ENCODE results near the gene TMEM150A. TPM values are rescaled to one million over a fixed set of nuclear protein-coding genes. Genes with fewer than 3 reads are reported as not detected.

The TMEM150A gene
- total and polyA plus RNA-seq, 2 of the 13 experiments (the other 11 are each of a cell fraction or from before 2014, with no cell fraction given) = 30.1 to 70.4 TPM

DNA sequence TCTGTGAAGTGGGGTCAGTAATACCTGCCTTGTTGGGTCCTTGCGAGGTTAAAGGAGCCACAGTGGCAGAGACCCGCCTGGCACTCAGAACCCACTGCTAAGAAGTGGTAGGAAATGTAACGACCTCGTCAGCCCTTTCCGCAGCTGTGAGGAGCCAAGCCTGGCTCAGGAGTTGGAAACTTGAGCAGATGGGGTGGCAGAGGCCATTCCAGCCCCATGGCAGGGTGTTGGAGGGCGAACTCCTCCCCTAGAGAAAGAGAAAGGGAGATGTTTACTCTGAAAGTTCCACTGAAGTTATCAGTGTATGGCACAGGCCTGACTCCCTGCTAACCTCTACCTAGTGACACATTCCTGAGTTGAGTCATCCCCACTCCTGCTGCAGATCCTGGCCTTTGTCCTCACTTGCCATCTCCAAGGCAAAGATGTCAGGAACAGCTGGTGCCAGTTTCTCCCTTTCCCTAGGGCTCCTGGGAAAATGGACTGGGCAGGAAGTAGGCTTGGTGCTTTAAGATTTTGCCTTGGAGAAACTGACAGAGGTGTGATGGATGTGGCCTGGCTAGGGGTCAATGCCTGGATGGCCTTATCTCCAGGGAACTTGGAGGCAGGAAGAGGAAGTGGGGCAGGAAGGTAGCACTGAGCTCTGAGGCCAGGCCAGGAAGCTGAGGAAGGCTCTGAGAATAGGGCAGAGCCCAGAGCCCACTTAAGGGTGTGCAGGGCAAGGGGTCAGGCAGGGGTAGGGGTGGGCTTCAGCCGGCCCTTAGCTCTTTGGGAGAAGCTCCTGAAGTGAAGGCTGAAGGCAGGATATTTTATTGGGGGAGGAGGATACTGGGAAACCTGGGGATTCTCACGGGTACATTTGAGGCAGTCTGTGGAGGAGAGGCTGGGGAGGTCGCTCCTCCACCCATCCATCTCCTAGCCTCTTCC lies 17.4 kb downstream of the TMEM150A start (continued):
- TF ChIP-seq, protein P1, sequence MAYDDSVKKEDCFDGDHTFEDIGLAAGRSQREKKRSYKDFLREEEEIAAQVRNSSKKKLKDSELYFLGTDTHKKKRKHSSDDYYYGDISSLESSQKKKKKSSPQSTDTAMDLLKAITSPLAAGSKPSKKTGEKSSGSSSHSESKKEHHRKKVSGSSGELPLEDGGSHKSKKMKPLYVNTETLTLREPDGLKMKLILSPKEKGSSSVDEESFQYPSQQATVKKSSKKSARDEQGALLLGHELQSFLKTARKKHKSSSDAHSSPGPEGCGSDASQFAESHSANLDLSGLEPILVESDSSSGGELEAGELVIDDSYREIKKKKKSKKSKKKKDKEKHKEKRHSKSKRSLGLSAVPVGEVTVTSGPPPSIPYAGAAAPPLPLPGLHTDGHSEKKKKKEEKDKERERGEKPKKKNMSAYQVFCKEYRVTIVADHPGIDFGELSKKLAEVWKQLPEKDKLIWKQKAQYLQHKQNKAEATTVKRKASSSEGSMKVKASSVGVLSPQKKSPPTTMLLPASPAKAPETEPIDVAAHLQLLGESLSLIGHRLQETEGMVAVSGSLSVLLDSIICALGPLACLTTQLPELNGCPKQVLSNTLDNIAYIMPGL (CRISPR knock-in tag; IDR thresholded peaks at IDR 0.05; ENCODE audit: borderline replicate concordance in 1 of 2, low read depth in 1 of 2) = peak in 1 of 2 experiments; percentile 57; a peak in 3 of 4 replicates
- no peak for TF ChIP-seq ZNF780A (CRISPR knock-in tag; IDR thresholded peaks at IDR 0.05)
- no peak for TF ChIP-seq TOE1 (CRISPR knock-in tag; IDR thresholded peaks at IDR 0.05)
- TF ChIP-seq KAT2B (IDR thresholded peaks at IDR 0.05; ENCODE audit: borderline replicate concordance, low read depth, low read length) = no peak
- TF ChIP-seq, protein P2, sequence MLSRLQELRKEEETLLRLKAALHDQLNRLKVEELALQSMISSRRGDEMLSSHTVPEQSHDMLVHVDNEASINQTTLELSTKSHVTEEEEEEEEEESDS (CRISPR knock-in tag; IDR thresholded peaks at IDR 0.05; ENCODE audit: borderline replicate concordance) = 0 out of 2 replicates have a peak, but pooled peaks have one; percentile 88
- TF ChIP-seq, protein P3, sequence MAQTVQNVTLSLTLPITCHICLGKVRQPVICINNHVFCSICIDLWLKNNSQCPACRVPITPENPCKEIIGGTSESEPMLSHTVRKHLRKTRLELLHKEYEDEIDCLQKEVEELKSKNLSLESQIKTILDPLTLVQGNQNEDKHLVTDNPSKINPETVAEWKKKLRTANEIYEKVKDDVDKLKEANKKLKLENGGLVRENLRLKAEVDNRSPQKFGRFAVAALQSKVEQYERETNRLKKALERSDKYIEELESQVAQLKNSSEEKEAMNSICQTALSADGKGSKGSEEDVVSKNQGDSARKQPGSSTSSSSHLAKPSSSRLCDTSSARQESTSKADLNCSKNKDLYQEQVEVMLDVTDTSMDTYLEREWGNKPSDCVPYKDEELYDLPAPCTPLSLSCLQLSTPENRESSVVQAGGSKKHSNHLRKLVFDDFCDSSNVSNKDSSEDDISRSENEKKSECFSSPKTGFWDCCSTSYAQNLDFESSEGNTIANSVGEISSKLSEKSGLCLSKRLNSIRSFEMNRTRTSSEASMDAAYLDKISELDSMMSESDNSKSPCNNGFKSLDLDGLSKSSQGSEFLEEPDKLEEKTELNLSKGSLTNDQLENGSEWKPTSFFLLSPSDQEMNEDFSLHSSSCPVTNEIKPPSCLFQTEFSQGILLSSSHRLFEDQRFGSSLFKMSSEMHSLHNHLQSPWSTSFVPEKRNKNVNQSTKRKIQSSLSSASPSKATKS (CRISPR knock-in tag; IDR thresholded peaks at IDR 0.05) = no peak
- peak; percentile 20; the same call in 1 of the 2 replicates for TF ChIP-seq ZNF326 (CRISPR knock-in tag; IDR thresholded peaks at IDR 0.05; ENCODE audit: borderline replicate concordance)
- TF ChIP-seq, protein P4, sequence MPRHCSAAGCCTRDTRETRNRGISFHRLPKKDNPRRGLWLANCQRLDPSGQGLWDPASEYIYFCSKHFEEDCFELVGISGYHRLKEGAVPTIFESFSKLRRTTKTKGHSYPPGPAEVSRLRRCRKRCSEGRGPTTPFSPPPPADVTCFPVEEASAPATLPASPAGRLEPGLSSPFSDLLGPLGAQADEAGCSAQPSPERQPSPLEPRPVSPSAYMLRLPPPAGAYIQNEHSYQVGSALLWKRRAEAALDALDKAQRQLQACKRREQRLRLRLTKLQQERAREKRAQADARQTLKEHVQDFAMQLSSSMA (CRISPR knock-in tag; IDR thresholded peaks at IDR 0.05) = no peak
- TF ChIP-seq SOX13 (IDR thresholded peaks at IDR 0.05) = no peak; the same call in 1 of the 2 replicates
- TF ChIP-seq SOX13 (CRISPR knock-in tag; conservative IDR thresholded peaks at IDR 0.05 in 1 of 2, IDR thresholded peaks at IDR 0.05 in 1 of 2) = peak; percentile 5 to 84; a peak in 2 of 4 replicates
- TF ChIP-seq GPN1 (CRISPR knock-in tag; IDR thresholded peaks at IDR 0.05; ENCODE audit: borderline replicate concordance) = no peak; the same call in 1 of the 2 replicates
- peak; percentile 46; the same call in 1 of the 2 replicates for TF ChIP-seq MAZ (IDR thresholded peaks at IDR 0.05; ENCODE audit: borderline replicate concordance, low read depth, low read length)
- TF ChIP-seq MAZ (CRISPR knock-in tag; IDR thresholded peaks at IDR 0.05; ENCODE audit: low read depth) = no peak
- TF ChIP-seq MED8 (CRISPR knock-in tag; IDR thresholded peaks at IDR 0.05; ENCODE audit: insufficient replicate concordance) = no peak
- no peak for TF ChIP-seq TCF7L2 (IDR thresholded peaks at IDR 0.05; ENCODE audit: low read depth, low read length)
- TF ChIP-seq, protein P5, sequence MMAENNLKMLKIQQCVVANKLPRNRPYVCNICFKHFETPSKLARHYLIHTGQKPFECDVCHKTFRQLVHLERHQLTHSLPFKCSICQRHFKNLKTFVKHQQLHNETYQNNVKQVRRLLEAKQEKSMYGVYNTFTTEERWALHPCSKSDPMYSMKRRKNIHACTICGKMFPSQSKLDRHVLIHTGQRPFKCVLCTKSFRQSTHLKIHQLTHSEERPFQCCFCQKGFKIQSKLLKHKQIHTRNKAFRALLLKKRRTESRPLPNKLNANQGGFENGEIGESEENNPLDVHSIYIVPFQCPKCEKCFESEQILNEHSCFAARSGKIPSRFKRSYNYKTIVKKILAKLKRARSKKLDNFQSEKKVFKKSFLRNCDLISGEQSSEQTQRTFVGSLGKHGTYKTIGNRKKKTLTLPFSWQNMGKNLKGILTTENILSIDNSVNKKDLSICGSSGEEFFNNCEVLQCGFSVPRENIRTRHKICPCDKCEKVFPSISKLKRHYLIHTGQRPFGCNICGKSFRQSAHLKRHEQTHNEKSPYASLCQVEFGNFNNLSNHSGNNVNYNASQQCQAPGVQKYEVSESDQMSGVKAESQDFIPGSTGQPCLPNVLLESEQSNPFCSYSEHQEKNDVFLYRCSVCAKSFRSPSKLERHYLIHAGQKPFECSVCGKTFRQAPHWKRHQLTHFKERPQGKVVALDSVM (CRISPR knock-in tag; IDR thresholded peaks at IDR 0.05) = no peak
- peak; percentile 96 for TF ChIP-seq ZNF792 (CRISPR knock-in tag; IDR thresholded peaks at IDR 0.05)
- peak; percentile 98 for TF ChIP-seq ZNF737 (CRISPR knock-in tag; IDR thresholded peaks at IDR 0.05; ENCODE audit: borderline replicate concordance)
- TF ChIP-seq ISL2 (CRISPR knock-in tag; IDR thresholded peaks at IDR 0.05) = no peak
- no peak for TF ChIP-seq NFE2L2 (IDR thresholded peaks at IDR 0.05; ENCODE audit: low read length)
